Uterus (tissue), 2 donors: ENCODE data around the gene COX5A.

Experiments
- POLR2A ChIP-seq, 2 donors: fragments of 450-650 bp; IDR thresholded peaks; one replicate each; pipeline ENCODE4 v1.6.1; 2016; ENCODE audit warnings: antibody characterized with exemption in 2 of 2, mild to moderate bottlenecking in 1 of 2, moderate library complexity in 1 of 2
- TF ChIP-seq, protein P1 (sequence below), 4 experiments: fragments of 200-600 bp in 2 of 4; fragments of 450-650 bp in 2 of 4; sonication (generic) in 2 of 4; IDR thresholded peaks; one replicate each; pipeline ENCODE4 v1.5.1; 2016 to 2019; ENCODE audit warnings: antibody characterized with exemption in 4 of 4, mild to moderate bottlenecking in 2 of 4, moderate library complexity in 1 of 4

DNA sequence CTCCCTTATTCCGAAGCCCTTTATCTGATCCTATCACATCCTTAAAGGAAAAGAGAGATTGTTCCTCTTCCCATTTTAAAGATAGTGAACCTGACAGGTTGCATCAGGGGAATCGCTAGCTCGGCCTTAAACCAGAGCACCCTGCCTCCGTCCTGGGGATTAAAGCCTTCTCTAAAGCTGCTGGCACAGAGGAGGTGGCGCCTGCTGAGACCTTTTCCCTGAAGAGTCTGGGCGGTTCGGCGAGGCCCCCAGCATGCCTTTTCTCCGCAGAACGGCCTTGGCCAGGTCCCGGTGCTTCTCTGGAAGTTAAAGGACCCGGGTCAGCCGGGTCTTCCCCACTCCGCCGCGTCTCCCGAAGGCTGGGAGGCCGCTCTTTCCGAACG, 31.8 kb downstream of the COX5A start:
- TF ChIP-seq, protein P1, sequence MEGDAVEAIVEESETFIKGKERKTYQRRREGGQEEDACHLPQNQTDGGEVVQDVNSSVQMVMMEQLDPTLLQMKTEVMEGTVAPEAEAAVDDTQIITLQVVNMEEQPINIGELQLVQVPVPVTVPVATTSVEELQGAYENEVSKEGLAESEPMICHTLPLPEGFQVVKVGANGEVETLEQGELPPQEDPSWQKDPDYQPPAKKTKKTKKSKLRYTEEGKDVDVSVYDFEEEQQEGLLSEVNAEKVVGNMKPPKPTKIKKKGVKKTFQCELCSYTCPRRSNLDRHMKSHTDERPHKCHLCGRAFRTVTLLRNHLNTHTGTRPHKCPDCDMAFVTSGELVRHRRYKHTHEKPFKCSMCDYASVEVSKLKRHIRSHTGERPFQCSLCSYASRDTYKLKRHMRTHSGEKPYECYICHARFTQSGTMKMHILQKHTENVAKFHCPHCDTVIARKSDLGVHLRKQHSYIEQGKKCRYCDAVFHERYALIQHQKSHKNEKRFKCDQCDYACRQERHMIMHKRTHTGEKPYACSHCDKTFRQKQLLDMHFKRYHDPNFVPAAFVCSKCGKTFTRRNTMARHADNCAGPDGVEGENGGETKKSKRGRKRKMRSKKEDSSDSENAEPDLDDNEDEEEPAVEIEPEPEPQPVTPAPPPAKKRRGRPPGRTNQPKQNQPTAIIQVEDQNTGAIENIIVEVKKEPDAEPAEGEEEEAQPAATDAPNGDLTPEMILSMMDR (IDR thresholded peaks at IDR 0.05) = no peak
- TF ChIP-seq POLR2A (IDR thresholded peaks at IDR 0.05) = no peak
